A673 (cell line): ENCODE results near the gene SLX4IP.

ENCODE experiments used
- EZH2 ChIP-seq: fragments of 200-600 bp; sonication (generic); IDR thresholded peaks from 2 replicates; pipeline ENCODE4 v1.6.1; 2017; ENCODE audit warnings: borderline replicate concordance, low read depth, mild to moderate bottlenecking, mixed read lengths, antibody characterized with exemption, low read length; ENCODE audit not compliant: poor library complexity, severe bottlenecking
- TF ChIP-seq, protein P1 (sequence below): fragments of 300-800, 200-600 bp; sonication (generic); conservative IDR thresholded peaks from 2 replicates; pipeline ENCODE4 v1.5.1; 2017; ENCODE audit warnings: low read depth, mild to moderate bottlenecking, antibody characterized with exemption, low read length, moderate library complexity, mixed read lengths

DNA sequence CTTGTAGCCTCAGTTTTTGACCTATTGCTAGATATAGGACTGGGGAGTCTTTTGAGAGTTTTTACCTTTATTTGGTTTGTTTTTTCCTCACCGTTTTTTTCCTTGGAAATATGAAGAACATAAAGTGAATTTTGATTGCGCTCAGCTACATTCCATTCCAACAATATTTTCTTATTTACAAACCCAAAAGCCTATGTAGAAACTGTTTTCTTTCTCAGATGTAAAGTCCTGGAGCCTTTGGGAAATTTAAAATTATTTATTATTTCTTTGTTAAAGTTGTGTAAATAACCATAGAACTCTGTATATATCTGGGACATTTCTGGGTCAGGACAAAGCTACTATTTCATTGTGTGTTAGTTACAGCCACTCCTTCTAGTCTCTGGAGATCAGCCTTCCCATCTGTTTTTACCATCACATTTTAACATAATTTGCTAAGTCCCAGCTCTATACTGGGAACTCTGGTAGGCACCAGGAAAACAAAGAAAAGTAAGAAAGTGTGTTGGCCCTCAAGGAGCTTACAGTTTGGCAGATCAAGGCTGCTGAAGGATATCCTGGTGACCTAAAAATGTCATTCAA is 169.8 kb downstream of the SLX4IP start:
- TF ChIP-seq, protein P1, sequence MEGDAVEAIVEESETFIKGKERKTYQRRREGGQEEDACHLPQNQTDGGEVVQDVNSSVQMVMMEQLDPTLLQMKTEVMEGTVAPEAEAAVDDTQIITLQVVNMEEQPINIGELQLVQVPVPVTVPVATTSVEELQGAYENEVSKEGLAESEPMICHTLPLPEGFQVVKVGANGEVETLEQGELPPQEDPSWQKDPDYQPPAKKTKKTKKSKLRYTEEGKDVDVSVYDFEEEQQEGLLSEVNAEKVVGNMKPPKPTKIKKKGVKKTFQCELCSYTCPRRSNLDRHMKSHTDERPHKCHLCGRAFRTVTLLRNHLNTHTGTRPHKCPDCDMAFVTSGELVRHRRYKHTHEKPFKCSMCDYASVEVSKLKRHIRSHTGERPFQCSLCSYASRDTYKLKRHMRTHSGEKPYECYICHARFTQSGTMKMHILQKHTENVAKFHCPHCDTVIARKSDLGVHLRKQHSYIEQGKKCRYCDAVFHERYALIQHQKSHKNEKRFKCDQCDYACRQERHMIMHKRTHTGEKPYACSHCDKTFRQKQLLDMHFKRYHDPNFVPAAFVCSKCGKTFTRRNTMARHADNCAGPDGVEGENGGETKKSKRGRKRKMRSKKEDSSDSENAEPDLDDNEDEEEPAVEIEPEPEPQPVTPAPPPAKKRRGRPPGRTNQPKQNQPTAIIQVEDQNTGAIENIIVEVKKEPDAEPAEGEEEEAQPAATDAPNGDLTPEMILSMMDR = no peak
- no peak for TF ChIP-seq EZH2
